ENCODE results near the gene SUOX. TPM values are rescaled to one million over a fixed set of nuclear protein-coding genes. Genes with fewer than 3 reads are reported as not detected.
"Not testable (repeated sequence)": the region's sequence is repeated elsewhere in the genome, so short reads cannot be mapped to it uniquely, and the experiment has no call there.

The SUOX gene
- total and polyA plus RNA-seq, 2 donors (not counting 1 experiment from before 2014, with no cell fraction given), result 11.1 to 11.6 TPM

DNA sequence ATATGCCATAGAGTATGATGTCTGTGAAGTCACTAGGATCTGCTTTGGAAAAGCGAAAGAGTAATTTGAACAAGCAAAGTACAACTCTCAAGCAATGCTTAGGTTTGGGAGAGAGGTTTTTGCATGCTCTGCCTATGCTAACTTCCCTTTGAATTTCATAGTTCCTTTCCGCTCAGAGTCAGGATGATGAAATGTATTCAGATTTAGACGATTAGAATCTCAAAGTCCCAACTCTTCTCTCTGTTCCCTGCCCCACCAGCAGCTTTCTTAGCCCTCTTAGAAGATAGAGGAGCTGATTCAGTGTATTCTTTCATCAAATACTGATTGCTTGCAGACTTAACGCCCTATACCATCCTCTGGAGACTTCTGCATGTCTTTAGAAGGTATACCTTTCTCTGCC is 11.7 kb upstream of the SUOX start:
- no peak overlapping the region for H3K9ac ChIP-seq (ENCODE audit: insufficient read depth, low read length)
- no peak overlapping the region for H3K4me3 ChIP-seq (replicated peaks in 1 of 4; ENCODE audit: control extremely low read depth in 1 of 4, insufficient read depth in 1 of 4, low read depth in 3 of 4, low read length in 4 of 4)
- no peaks in the 10 kb centered on the region for H4K20me1 ChIP-seq (ENCODE audit: control insufficient read depth, extremely low read depth, insufficient read depth, low read length)
- no peak for DNase-seq (ENCODE audit: low read depth in 2 of 2)
- no peak overlapping the region for H3K27ac ChIP-seq (ENCODE audit: insufficient read depth, low read length)
- peaks cover 13% of the 10 kb centered on the region for H3K36me3 ChIP-seq (ENCODE audit: control insufficient read depth, insufficient read depth, low read length)
- no peak overlapping the region for H3K4me2 ChIP-seq (ENCODE audit: extremely low read depth, insufficient read depth, low read length)
- H3K4me1 ChIP-seq (ENCODE audit: control insufficient read depth, extremely low read depth, insufficient read depth, low read length), result no peaks in the 10 kb centered on the region
- no peaks in the 10 kb centered on the region for H3K9me3 ChIP-seq (ENCODE audit: control insufficient read depth, insufficient read depth, low read depth, low read length)
- H2AFZ ChIP-seq (ENCODE audit: low read length), result no peak overlapping the region
- H3K79me2 ChIP-seq (ENCODE audit: control insufficient read depth, insufficient read depth, low read length), result peaks cover 6% of the 10 kb centered on the region
- no peak for TF ChIP-seq EZH2 (IDR thresholded peaks at IDR 0.05; ENCODE audit: low read length, missing control alignments)
- TF ChIP-seq, protein P1, sequence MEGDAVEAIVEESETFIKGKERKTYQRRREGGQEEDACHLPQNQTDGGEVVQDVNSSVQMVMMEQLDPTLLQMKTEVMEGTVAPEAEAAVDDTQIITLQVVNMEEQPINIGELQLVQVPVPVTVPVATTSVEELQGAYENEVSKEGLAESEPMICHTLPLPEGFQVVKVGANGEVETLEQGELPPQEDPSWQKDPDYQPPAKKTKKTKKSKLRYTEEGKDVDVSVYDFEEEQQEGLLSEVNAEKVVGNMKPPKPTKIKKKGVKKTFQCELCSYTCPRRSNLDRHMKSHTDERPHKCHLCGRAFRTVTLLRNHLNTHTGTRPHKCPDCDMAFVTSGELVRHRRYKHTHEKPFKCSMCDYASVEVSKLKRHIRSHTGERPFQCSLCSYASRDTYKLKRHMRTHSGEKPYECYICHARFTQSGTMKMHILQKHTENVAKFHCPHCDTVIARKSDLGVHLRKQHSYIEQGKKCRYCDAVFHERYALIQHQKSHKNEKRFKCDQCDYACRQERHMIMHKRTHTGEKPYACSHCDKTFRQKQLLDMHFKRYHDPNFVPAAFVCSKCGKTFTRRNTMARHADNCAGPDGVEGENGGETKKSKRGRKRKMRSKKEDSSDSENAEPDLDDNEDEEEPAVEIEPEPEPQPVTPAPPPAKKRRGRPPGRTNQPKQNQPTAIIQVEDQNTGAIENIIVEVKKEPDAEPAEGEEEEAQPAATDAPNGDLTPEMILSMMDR (conservative IDR thresholded peaks at IDR 0.05 in 1 of 2, IDR thresholded peaks at IDR 0.05 in 1 of 2; ENCODE audit: low read depth in 1 of 2, low read length in 2 of 2), result no peak
- no peaks in the 10 kb centered on the region for H3K27me3 ChIP-seq (ENCODE audit: control insufficient read depth, insufficient read depth, low read length)

DNA sequence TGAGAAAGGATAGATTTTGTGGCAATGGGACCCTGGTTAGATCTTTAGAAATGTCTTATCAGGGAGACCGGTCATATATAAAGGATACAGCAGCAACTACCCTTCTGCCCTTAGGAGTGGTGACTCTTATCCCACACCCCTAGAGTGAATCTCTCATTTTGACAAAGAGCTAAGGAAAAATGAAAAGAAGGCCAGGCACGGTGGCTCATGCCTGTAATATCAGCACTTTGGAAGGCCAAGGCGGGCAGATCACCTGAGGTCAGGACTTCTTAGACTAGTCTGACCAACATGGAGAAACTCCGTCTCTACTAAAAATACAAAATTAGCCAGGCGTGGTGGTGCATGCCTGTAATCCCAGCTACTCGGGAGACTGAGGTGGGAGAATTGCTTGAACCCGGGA is 11.1 kb upstream of the SUOX start:
- peaks cover 15% of the 10 kb centered on the region for H3K36me3 ChIP-seq (ENCODE audit: control insufficient read depth, insufficient read depth, low read length)
- not testable (repeated sequence) for H3K9me3 ChIP-seq (ENCODE audit: control insufficient read depth, insufficient read depth, low read depth, low read length)

DNA sequence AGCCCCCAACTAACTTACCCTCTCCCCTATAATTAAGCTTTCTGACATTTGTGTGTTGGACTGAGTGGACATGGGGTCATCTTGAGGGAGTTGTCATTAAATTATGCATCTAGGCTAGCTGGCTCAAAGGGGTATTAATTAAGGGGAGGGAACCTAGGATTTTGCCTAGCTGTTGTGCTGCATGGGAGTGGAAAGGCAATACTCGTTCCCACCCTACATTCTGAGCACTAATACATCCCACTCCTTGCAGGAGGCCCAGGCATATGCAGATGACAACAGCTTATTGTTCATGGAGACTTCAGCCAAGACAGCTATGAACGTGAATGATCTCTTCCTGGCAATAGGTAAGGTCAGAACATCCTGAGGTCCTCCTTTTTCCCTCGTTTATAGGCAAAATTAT is 6.0 kb upstream of the SUOX start:
- Histone ChIP-seq H3K36me3 (ENCODE audit: control insufficient read depth, insufficient read depth, low read length) (peaks cover 13% of the 10 kb centered on the region), H2AFZ (ENCODE audit: low read length) (no peak overlapping the region), H3K4me2 (ENCODE audit: extremely low read depth, insufficient read depth, low read length) (no peak overlapping the region), H3K27me3 (ENCODE audit: control insufficient read depth, insufficient read depth, low read length) (no peaks in the 10 kb centered on the region), H3K9me3 (ENCODE audit: control insufficient read depth, insufficient read depth, low read depth, low read length) (no peaks in the 10 kb centered on the region), H3K4me3 (replicated peaks in 1 of 4; ENCODE audit: control extremely low read depth in 1 of 4, insufficient read depth in 1 of 4, low read depth in 3 of 4, low read length in 4 of 4) (no peak overlapping the region), H3K79me2 (ENCODE audit: control insufficient read depth, insufficient read depth, low read length) (no peaks in the 10 kb centered on the region), H4K20me1 (ENCODE audit: control insufficient read depth, extremely low read depth, insufficient read depth, low read length) (no peaks in the 10 kb centered on the region), H3K9ac (ENCODE audit: insufficient read depth, low read length) (no peak overlapping the region), H3K4me1 (ENCODE audit: control insufficient read depth, extremely low read depth, insufficient read depth, low read length) (no peaks in the 10 kb centered on the region), H3K27ac (ENCODE audit: insufficient read depth, low read length) (no peak overlapping the region)
- TF ChIP-seq, protein P1 (conservative IDR thresholded peaks at IDR 0.05 in 1 of 2, IDR thresholded peaks at IDR 0.05 in 1 of 2; ENCODE audit: low read depth in 1 of 2, low read length in 2 of 2), result no peak
- TF ChIP-seq EZH2 (IDR thresholded peaks at IDR 0.05; ENCODE audit: low read length, missing control alignments), result no peak
- DNase-seq (ENCODE audit: low read depth in 2 of 2), result no peak

More for the DNA sequence above, 11.1 kb upstream of the SUOX start:
- H3K27ac ChIP-seq (ENCODE audit: insufficient read depth, low read length); H3K4me1 ChIP-seq (ENCODE audit: control insufficient read depth, extremely low read depth, insufficient read depth, low read length); H3K4me3 ChIP-seq (replicated peaks in 1 of 4; ENCODE audit: control extremely low read depth in 1 of 4, insufficient read depth in 1 of 4, low read depth in 3 of 4, low read length in 4 of 4); H3K9ac ChIP-seq (ENCODE audit: insufficient read depth, low read length); H3K4me2 ChIP-seq (ENCODE audit: extremely low read depth, insufficient read depth, low read length); DNase-seq (ENCODE audit: low read depth in 2 of 2); H3K27me3 ChIP-seq (ENCODE audit: control insufficient read depth, insufficient read depth, low read length); H3K79me2 ChIP-seq (ENCODE audit: control insufficient read depth, insufficient read depth, low read length); H2AFZ ChIP-seq (ENCODE audit: low read length); H4K20me1 ChIP-seq (ENCODE audit: control insufficient read depth, extremely low read depth, insufficient read depth, low read length): not testable (repeated sequence)
